Head of caudate nucleus (tissue), 42 donors: ENCODE measurements around the gene PDE6G.

Experiments used
- DNase-seq, 42 donors: peaks; one replicate each; pipeline versions ENCODE4 v3.0.0 to v3.0.0-alpha.2; 2020 to 2021; ENCODE audit warnings: mixed read lengths in 7 of 42
- intact Hi-C: fragments of 100-400 bp; cut with DNase I; formaldehyde crosslinking; loops from one replicate; pipeline ENCODE4 v1.15.0; 2022

The PDE6G gene

GRCh38 chr17:81666342-81667191, 10.2 kb upstream of the PDE6G start, which contains the start of the genes CCDC137 and OXLD1:
TSS of gene CCDC137 (plus strand) at chr17:81666737. CDS start at chr17:81666767, 30 bp downstream.
TSS of gene OXLD1 (minus strand) at chr17:81666605. CDS start at chr17:81666577, 28 bp downstream.
- DNase-seq = peak; percentile 92 to 99 (median 97)
- intact Hi-C loops = loop anchor here (5.0 kb wide), 1 partner anchor 36 kb away; the partner anchor contains the start of gene MRPL12

- intact Hi-C loops = loop anchor here (5.0 kb wide), 1 partner anchor 36 kb away; the partner anchor contains the start of gene MRPL12
- DNase-seq = peak in 1 of 42 donors; percentile 4
These were observed 9.7 kb upstream of the PDE6G start for GRCh38 chr17:81666092-81666341.

- intact Hi-C loops = loop anchor here (5.0 kb wide), 1 partner anchor 37 kb away; the partner anchor contains the start of gene MRPL12
- peak in 24 of 42 donors; percentile 12 to 61 (median 34) for DNase-seq
These were observed 9.1 kb upstream of the PDE6G start for GRCh38 chr17:81665205-81666091.

GRCh38 chr17:81664051-81664470, 7.7 kb upstream of the PDE6G start:
- DNase-seq = no peak
- intact Hi-C loops = no loop called here

GRCh38 chr17:81662002-81662401, 5.7 kb upstream of the PDE6G start:
- no peak for DNase-seq
- intact Hi-C loops = no loop called here

GRCh38 chr17:81660441-81660840, 4.1 kb upstream of the PDE6G start:
- intact Hi-C loops = no loop called here
- DNase-seq = no peak

GRCh38 chr17:81659038-81659437, 2.7 kb upstream of the PDE6G start:
- no peak for DNase-seq
- intact Hi-C loops = no loop called here

GRCh38 chr17:81656835-81657234, 493 bp upstream of the PDE6G start:
- no peak for DNase-seq

GRCh38 chr17:81655378-81656117, 794 bp downstream of the PDE6G start:
- intact Hi-C loops = no loop called here
- no peak for DNase-seq

More at GRCh38 chr17:81656835-81657234, 493 bp upstream of the PDE6G start:
- intact Hi-C loops = no loop called here

GRCh38 chr17:81652906-81653771, 3.2 kb downstream of the PDE6G start:
- intact Hi-C loops = no loop called here
- DNase-seq = no peak

- DNase-seq = no peak
- intact Hi-C loops = no loop called here
These were observed 4.7 kb downstream of the PDE6G start for GRCh38 chr17:81651692-81652091.

- intact Hi-C loops = no loop called here
- no peak for DNase-seq
These were observed 5.4 kb downstream of the PDE6G start for GRCh38 chr17:81650951-81651350.

- intact Hi-C loops = no loop called here
- DNase-seq = no peak
These were observed 7.6 kb downstream of the PDE6G start for GRCh38 chr17:81648707-81649085.

GRCh38 chr17:81648013-81648706, 8.2 kb downstream of the PDE6G start:
- no peak for DNase-seq
- intact Hi-C loops = no loop called here

- DNase-seq = no peak
- intact Hi-C loops = no loop called here
These were observed 8.7 kb downstream of the PDE6G start for GRCh38 chr17:81647640-81648012.

GRCh38 chr17:81646869-81647600, 9.3 kb downstream of the PDE6G start:
- intact Hi-C loops = no loop called here
- no peak for DNase-seq
